Upper lobe of left lung (tissue), 4 donors: Measurements from ENCODE around the gene PPFIA2.
"Not testable (repeated sequence)": the region's sequence is repeated elsewhere in the genome, so short reads cannot be mapped to it uniquely, and the experiment has no call there.

Experiments
- EP300 ChIP-seq, 4 donors: sonication (generic); formaldehyde crosslinking; IDR thresholded peaks; one replicate each; pipeline ENCODE4 v1.5.1; 2017; ENCODE audit warnings: antibody characterized with exemption in 4 of 4, control low read depth in 2 of 4
- POLR2A ChIP-seq, 4 donors: fragments of 450-650 bp; IDR thresholded peaks; one replicate each; pipeline ENCODE4 v1.5.1; 2016 to 2017; ENCODE audit warnings: antibody characterized with exemption in 4 of 4, mild to moderate bottlenecking in 2 of 4
- POLR2AphosphoS5 ChIP-seq, 2 donors: sonication (generic); formaldehyde crosslinking; IDR thresholded peaks; one replicate each; pipeline ENCODE4 v1.5.1; 2017; ENCODE audit warnings: antibody characterized with exemption in 2 of 2
- TF ChIP-seq, protein P1 (sequence below), 6 experiments: fragments of 450-650 bp in 4 of 6; fragments of 200-600 bp in 2 of 6; sonication (generic) in 2 of 6; IDR thresholded peaks; one replicate each; pipeline ENCODE4 v1.5.1; 2016 to 2019; ENCODE audit warnings: antibody characterized with exemption in 6 of 6

DNA sequence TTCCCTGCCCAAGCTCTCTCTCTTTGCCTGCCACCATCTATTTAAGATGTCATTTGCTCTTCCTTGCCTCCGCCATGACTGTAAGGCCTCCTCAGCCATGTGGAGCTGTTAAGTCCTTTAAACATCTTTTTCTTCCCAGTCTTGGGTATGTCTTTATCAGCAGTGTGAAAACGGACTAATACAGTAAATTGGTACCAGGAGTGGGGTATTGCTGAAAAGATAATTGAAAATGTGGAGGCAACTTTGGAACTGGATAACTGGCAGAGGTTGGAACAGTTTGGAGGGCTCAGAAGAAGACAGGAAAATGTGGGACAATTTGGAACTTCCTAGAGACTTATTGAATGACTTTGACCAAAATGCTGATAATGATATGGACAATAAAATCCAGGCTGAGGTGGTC lies 168.4 kb downstream of the PPFIA2 start:
- TF ChIP-seq POLR2A, EP300, POLR2AphosphoS5 (IDR thresholded peaks at IDR 0.05): not testable (repeated sequence)
- TF ChIP-seq, protein P1, sequence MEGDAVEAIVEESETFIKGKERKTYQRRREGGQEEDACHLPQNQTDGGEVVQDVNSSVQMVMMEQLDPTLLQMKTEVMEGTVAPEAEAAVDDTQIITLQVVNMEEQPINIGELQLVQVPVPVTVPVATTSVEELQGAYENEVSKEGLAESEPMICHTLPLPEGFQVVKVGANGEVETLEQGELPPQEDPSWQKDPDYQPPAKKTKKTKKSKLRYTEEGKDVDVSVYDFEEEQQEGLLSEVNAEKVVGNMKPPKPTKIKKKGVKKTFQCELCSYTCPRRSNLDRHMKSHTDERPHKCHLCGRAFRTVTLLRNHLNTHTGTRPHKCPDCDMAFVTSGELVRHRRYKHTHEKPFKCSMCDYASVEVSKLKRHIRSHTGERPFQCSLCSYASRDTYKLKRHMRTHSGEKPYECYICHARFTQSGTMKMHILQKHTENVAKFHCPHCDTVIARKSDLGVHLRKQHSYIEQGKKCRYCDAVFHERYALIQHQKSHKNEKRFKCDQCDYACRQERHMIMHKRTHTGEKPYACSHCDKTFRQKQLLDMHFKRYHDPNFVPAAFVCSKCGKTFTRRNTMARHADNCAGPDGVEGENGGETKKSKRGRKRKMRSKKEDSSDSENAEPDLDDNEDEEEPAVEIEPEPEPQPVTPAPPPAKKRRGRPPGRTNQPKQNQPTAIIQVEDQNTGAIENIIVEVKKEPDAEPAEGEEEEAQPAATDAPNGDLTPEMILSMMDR (IDR thresholded peaks at IDR 0.05) = not testable (repeated sequence)
